Brain microvascular endothelial cell (primary cell): Measurements from ENCODE around the gene OLAH.

Experiments used
- DNase-seq: peaks from one replicate; pipeline ENCODE4 v3.0.0-alpha.2; 2020
- H3K27ac ChIP-seq: fragments of 250-450 bp; sonication (Bioruptor Pico); 2 replicates; pipeline ENCODE4 v1.5.1; 2020; ENCODE audit warnings: mild to moderate bottlenecking, moderate library complexity
- H3K27me3 ChIP-seq: fragments of 250-450 bp; sonication (Bioruptor Pico); replicated peaks from 2 replicates; pipeline ENCODE4 v1.5.1; 2020; ENCODE audit warnings: mild to moderate bottlenecking
- H3K36me3 ChIP-seq: fragments of 250-450 bp; sonication (Bioruptor Pico); replicated peaks from 2 replicates; pipeline ENCODE4 v1.5.1; 2020; ENCODE audit warnings: mild to moderate bottlenecking
- H3K4me3 ChIP-seq: 2 replicates; pipeline ENCODE4 v1.5.1; 2011; ENCODE audit warnings: low read depth, mild to moderate bottlenecking, control low read depth, low read length, moderate library complexity
- CTCF ChIP-seq: IDR thresholded peaks from 2 replicates; pipeline ENCODE4 v1.5.1; 2011; ENCODE audit warnings: low read depth, mild to moderate bottlenecking, moderate library complexity, low read length, control low read depth, inconsistent platforms; ENCODE audit errors: missing control alignments
- in situ Hi-C: cut with HindIII; loops from 2 replicates; pipeline ENCODE4 v1.10.0; 2017; ENCODE audit warnings: low sequenced_read_pairs, low pct_ligation_motif_present

The OLAH gene

GRCh38 chr10:15083674-15084501 lies 40.1 kb downstream of the OLAH start:
- Histone ChIP-seq H3K27me3 (no peaks in the 10 kb centered on the region), H3K4me3 (peak overlapping the region; percentile 56), H3K36me3 (no peaks in the 10 kb centered on the region), H3K27ac (peak overlapping the region; percentile 70)
- DNase-seq: no peak
- in situ Hi-C loops: no loop called here
- TF ChIP-seq CTCF: no peak

GRCh38 chr10:15084502-15084922 lies 40.8 kb downstream of the OLAH start:
- in situ Hi-C loops: no loop called here
- Histone ChIP-seq H3K4me3 (peak overlapping the region; percentile 56), H3K27ac (peak overlapping the region; percentile 70), H3K36me3 (no peaks in the 10 kb centered on the region), H3K27me3 (no peaks in the 10 kb centered on the region)
- peak; percentile 99 for DNase-seq
- TF ChIP-seq CTCF: peak; percentile 15

- in situ Hi-C loops: no loop called here
These were observed 44.9 kb downstream of the OLAH start, which contains the start of gene ACBD7 for GRCh38 chr10:15088428-15089261. Gene ACBD7 (minus strand): TSS chr10:15088776. CDS start chr10:15088728, 48 bp downstream.

GRCh38 chr10:15091418-15091817 lies 47.7 kb downstream of the OLAH start:
- Histone ChIP-seq H3K4me3 (no peak overlapping the region), H3K27me3 (no peaks in the 10 kb centered on the region), H3K27ac (no peak overlapping the region), H3K36me3 (no peaks in the 10 kb centered on the region)
- no peak for TF ChIP-seq CTCF
- no peak for DNase-seq
- in situ Hi-C loops: no loop called here

More at GRCh38 chr10:15088428-15089261, 44.9 kb downstream of the OLAH start, which contains the start of gene ACBD7:
- Histone ChIP-seq H3K27ac (no peak within 1 kb of the TSS), H3K27me3 (no peaks in the 10 kb centered on the region), H3K4me3 (peak within 1 kb of the TSS; percentile 67), H3K36me3 (no peaks in the 10 kb centered on the region)
- peak; percentile 32 for TF ChIP-seq CTCF
- DNase-seq: peak; percentile 66

- H3K36me3 ChIP-seq: no peaks in the 10 kb centered on the region
- DNase-seq: no peak
- in situ Hi-C loops: no loop called here
- H3K4me3 ChIP-seq: no peak overlapping the region
- H3K27me3 ChIP-seq: no peaks in the 10 kb centered on the region
- TF ChIP-seq CTCF: no peak
- no peak overlapping the region for H3K27ac ChIP-seq
These were observed 49.2 kb downstream of the OLAH start for GRCh38 chr10:15092855-15093408.
